HEK293 (cell line): ENCODE data around the gene CDK10.

Source experiments
- EGR2 ChIP-seq: fragments of 450-650 bp; formaldehyde crosslinking; IDR thresholded peaks from 2 replicates; pipeline ENCODE4 v1.5.1; 2016; ENCODE audit warnings: low read depth, missing biosample characterization, missing genetic modification characterization
- GLIS1 ChIP-seq: fragments of 450-650 bp; formaldehyde crosslinking; IDR thresholded peaks from 2 replicates; pipeline ENCODE4 v1.5.1; 2016; ENCODE audit warnings: missing biosample characterization, missing genetic modification characterization
- KLF10 ChIP-seq: fragments of 450-650 bp; IDR thresholded peaks from 2 replicates; pipeline ENCODE4 v1.5.1; 2018; ENCODE audit warnings: missing biosample characterization, mild to moderate bottlenecking, missing genetic modification characterization
- KLF8 ChIP-seq: fragments of 450-650 bp; formaldehyde crosslinking; IDR thresholded peaks from 2 replicates; pipeline ENCODE4 v1.5.1; 2016; ENCODE audit warnings: missing biosample characterization, missing genetic modification characterization
- OVOL3 ChIP-seq: fragments of 450-650 bp; formaldehyde crosslinking; IDR thresholded peaks from 2 replicates; pipeline ENCODE4 v1.5.1; 2016; ENCODE audit warnings: missing biosample characterization, missing genetic modification characterization
- SP7 ChIP-seq: fragments of 450-650 bp; formaldehyde crosslinking; IDR thresholded peaks from 2 replicates; pipeline ENCODE4 v1.5.1; 2016; ENCODE audit warnings: missing biosample characterization, missing genetic modification characterization
- YY2 ChIP-seq: fragments of 450-650 bp; formaldehyde crosslinking; IDR thresholded peaks from 2 replicates; pipeline ENCODE4 v1.5.1; 2016; ENCODE audit warnings: missing biosample characterization, missing genetic modification characterization
- ZBTB8A ChIP-seq: fragments of 450-650 bp; formaldehyde crosslinking; IDR thresholded peaks from 2 replicates; pipeline ENCODE4 v1.5.1; 2016; ENCODE audit warnings: missing biosample characterization, missing genetic modification characterization
- ZEB2 ChIP-seq: fragments of 450-650 bp; formaldehyde crosslinking; IDR thresholded peaks from 2 replicates; pipeline ENCODE4 v1.5.1; 2016; ENCODE audit warnings: missing biosample characterization, missing genetic modification characterization
- ZFHX2 ChIP-seq: fragments of 450-650 bp; formaldehyde crosslinking; conservative IDR thresholded peaks from 2 replicates; pipeline ENCODE4 v1.5.1; 2016; ENCODE audit warnings: missing biosample characterization, missing genetic modification characterization
- ZNF132 ChIP-seq: fragments of 450-650 bp; formaldehyde crosslinking; IDR thresholded peaks from 2 replicates; pipeline ENCODE4 v1.5.1; 2017; ENCODE audit warnings: missing biosample characterization, missing genetic modification characterization, borderline replicate concordance
- ZNF157 ChIP-seq: fragments of 450-650 bp; formaldehyde crosslinking; IDR thresholded peaks from 2 replicates; pipeline ENCODE4 v1.5.1; 2016; ENCODE audit warnings: missing biosample characterization, missing genetic modification characterization
- ZNF248 ChIP-seq: fragments of 450-650 bp; formaldehyde crosslinking; IDR thresholded peaks from 2 replicates; pipeline ENCODE4 v1.5.1; 2017; ENCODE audit warnings: missing biosample characterization, missing genetic modification characterization
- ZNF510 ChIP-seq: fragments of 450-650 bp; formaldehyde crosslinking; IDR thresholded peaks from 2 replicates; pipeline ENCODE4 v1.5.1; 2018; ENCODE audit warnings: mild to moderate bottlenecking, missing genetic modification characterization, missing biosample characterization; ENCODE audit not compliant: insufficient replicate concordance
- ZNF561 ChIP-seq: fragments of 450-650 bp; IDR thresholded peaks from 2 replicates; pipeline ENCODE4 v1.5.1; 2018; ENCODE audit warnings: missing biosample characterization, missing genetic modification characterization, borderline replicate concordance
- ZNF660 ChIP-seq: fragments of 450-650 bp; IDR thresholded peaks from 2 replicates; pipeline ENCODE4 v1.5.1; 2018; ENCODE audit warnings: missing biosample characterization, mild to moderate bottlenecking, missing genetic modification characterization
- ZNF677 ChIP-seq: fragments of 450-650 bp; IDR thresholded peaks from 2 replicates; pipeline ENCODE4 v1.5.0; 2018; ENCODE audit warnings: missing biosample characterization, mild to moderate bottlenecking, missing genetic modification characterization, moderate library complexity
- ZNF76 ChIP-seq: fragments of 450-650 bp; formaldehyde crosslinking; IDR thresholded peaks from 2 replicates; pipeline ENCODE4; 2016; ENCODE audit warnings: low read depth, missing biosample characterization, missing genetic modification characterization, borderline replicate concordance
- ZNF768 ChIP-seq: fragments of 450-650 bp; formaldehyde crosslinking; IDR thresholded peaks from 2 replicates; pipeline ENCODE4 v1.5.1; 2018; ENCODE audit warnings: missing biosample characterization, mild to moderate bottlenecking, missing genetic modification characterization
- TF ChIP-seq, protein P1 (sequence below): fragments of 450-650 bp; formaldehyde crosslinking; optimal IDR thresholded peaks from 2 replicates; pipeline ENCODE3; 2016; ENCODE audit warnings: missing biosample characterization, mild to moderate bottlenecking, missing genetic modification characterization
- TF ChIP-seq, protein P2 (sequence below): fragments of 450-650 bp; formaldehyde crosslinking; IDR thresholded peaks from 2 replicates; pipeline ENCODE4 v1.5.1; 2016; ENCODE audit warnings: missing biosample characterization, missing genetic modification characterization
- TF ChIP-seq, protein P3 (sequence below): fragments of 450-650 bp; formaldehyde crosslinking; IDR thresholded peaks from 2 replicates; pipeline ENCODE4 v1.5.1; 2017; ENCODE audit warnings: missing biosample characterization, missing genetic modification characterization
- TF ChIP-seq, protein P4 (sequence below): fragments of 450-650 bp; formaldehyde crosslinking; IDR thresholded peaks from 2 replicates; pipeline ENCODE4 v1.5.1; 2016; ENCODE audit warnings: missing biosample characterization, missing genetic modification characterization
- TF ChIP-seq, protein P5 (sequence below): fragments of 450-650 bp; formaldehyde crosslinking; IDR thresholded peaks from 2 replicates; pipeline ENCODE4 v1.5.1; 2017; ENCODE audit warnings: missing biosample characterization, missing genetic modification characterization
- TF ChIP-seq, protein P6 (sequence below): fragments of 450-650 bp; formaldehyde crosslinking; conservative IDR thresholded peaks from 2 replicates; pipeline ENCODE4 v1.5.1; 2016; ENCODE audit warnings: low read depth, missing biosample characterization, missing genetic modification characterization
- TF ChIP-seq, protein P7 (sequence below): fragments of 450-650 bp; formaldehyde crosslinking; IDR thresholded peaks from 2 replicates; pipeline ENCODE4 v1.5.1; 2016; ENCODE audit warnings: missing biosample characterization, missing genetic modification characterization

The CDK10 gene

DNA sequence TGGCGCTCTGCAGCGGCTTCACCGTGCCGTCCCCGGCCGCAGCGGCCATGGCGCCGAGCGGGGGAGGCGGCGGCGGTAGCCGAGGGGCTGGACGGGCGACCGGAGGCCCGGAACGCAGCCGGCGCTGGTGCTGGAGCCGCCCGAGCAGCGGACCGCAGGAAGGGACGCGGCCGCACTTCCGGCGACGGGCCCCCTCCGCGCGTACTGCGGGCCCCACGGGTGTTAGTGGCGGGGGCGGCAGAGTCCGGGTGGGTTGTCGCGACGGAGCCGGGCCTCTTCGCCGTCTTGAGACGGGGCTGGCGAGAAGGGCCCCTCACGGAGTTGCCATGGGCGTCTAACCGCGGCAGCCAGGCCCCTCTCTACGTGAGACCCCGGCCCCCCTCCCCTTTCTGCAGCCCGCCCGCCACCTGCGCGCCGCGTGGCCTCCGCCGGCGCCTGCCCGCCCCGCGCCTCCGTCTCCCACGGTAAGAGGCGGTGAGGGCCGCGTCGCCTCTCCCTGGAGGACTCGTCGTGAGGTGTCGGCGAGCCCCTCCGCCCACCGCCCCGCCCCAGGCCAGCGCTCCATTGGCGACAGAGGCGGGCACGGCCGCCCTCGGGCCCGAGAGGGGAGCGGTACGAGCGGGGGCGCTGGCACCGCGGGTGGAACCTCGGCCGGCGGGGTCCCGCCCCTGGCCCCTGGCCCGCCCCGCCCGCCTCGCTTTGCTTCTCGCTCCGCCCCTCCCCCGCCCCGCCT is 34.5 kb downstream of the CDK10 start, which contains the start of the genes VPS9D1 and ZNF276 (continued):
- TF ChIP-seq, protein P1, sequence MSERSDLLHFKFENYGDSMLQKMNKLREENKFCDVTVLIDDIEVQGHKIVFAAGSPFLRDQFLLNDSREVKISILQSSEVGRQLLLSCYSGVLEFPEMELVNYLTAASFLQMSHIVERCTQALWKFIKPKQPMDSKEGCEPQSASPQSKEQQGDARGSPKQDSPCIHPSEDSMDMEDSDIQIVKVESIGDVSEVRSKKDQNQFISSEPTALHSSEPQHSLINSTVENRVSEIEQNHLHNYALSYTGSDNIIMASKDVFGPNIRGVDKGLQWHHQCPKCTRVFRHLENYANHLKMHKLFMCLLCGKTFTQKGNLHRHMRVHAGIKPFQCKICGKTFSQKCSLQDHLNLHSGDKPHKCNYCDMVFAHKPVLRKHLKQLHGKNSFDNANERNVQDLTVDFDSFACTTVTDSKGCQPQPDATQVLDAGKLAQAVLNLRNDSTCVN (tag by site-specific recombination) = peak; percentile 76
- TF ChIP-seq ZNF248 (no peak), ZEB2 (tag by site-specific recombination) (peak; percentile 33; the same call in 1 of the 2 replicates), ZNF677 (0 out of 2 replicates have a peak, but pooled peaks have one; percentile 42), ZNF157 (no peak), ZNF768 (0 out of 2 replicates have a peak, but pooled peaks have one; percentile 31), YY2 (tag by site-specific recombination) (0 out of 2 replicates have a peak, but pooled peaks have one; percentile 40), KLF10 (tag by site-specific recombination) (peak; percentile 95), GLIS1 (tag by site-specific recombination) (peak; percentile 26; the same call in 1 of the 2 replicates), ZNF660 (tag by site-specific recombination) (peak; percentile 91), ZFHX2 (tag by site-specific recombination) (peak; percentile 93), EGR2 (peak; percentile 67), ZNF510 (tag by site-specific recombination) (no peak), ZNF561 (tag by site-specific recombination) (peak; percentile 81; the same call in 1 of the 2 replicates), ZNF132 (tag by site-specific recombination) (no peak), ZNF76 (tag by site-specific recombination) (peak; percentile 41; the same call in 1 of the 2 replicates), ZBTB8A (tag by site-specific recombination) (peak; percentile 40; the same call in 1 of the 2 replicates), KLF8 (no peak; the same call in 1 of the 2 replicates), OVOL3 (tag by site-specific recombination) (0 out of 2 replicates have a peak, but pooled peaks have one; percentile 23), SP7 (tag by site-specific recombination) (peak; percentile 43)
- TF ChIP-seq, protein P2, sequence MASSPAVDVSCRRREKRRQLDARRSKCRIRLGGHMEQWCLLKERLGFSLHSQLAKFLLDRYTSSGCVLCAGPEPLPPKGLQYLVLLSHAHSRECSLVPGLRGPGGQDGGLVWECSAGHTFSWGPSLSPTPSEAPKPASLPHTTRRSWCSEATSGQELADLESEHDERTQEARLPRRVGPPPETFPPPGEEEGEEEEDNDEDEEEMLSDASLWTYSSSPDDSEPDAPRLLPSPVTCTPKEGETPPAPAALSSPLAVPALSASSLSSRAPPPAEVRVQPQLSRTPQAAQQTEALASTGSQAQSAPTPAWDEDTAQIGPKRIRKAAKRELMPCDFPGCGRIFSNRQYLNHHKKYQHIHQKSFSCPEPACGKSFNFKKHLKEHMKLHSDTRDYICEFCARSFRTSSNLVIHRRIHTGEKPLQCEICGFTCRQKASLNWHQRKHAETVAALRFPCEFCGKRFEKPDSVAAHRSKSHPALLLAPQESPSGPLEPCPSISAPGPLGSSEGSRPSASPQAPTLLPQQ (tag by site-specific recombination) = peak; percentile 94
- TF ChIP-seq, protein P3, sequence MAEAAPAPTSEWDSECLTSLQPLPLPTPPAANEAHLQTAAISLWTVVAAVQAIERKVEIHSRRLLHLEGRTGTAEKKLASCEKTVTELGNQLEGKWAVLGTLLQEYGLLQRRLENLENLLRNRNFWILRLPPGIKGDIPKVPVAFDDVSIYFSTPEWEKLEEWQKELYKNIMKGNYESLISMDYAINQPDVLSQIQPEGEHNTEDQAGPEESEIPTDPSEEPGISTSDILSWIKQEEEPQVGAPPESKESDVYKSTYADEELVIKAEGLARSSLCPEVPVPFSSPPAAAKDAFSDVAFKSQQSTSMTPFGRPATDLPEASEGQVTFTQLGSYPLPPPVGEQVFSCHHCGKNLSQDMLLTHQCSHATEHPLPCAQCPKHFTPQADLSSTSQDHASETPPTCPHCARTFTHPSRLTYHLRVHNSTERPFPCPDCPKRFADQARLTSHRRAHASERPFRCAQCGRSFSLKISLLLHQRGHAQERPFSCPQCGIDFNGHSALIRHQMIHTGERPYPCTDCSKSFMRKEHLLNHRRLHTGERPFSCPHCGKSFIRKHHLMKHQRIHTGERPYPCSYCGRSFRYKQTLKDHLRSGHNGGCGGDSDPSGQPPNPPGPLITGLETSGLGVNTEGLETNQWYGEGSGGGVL (tag by site-specific recombination) = peak; percentile 63
- TF ChIP-seq, protein P4, sequence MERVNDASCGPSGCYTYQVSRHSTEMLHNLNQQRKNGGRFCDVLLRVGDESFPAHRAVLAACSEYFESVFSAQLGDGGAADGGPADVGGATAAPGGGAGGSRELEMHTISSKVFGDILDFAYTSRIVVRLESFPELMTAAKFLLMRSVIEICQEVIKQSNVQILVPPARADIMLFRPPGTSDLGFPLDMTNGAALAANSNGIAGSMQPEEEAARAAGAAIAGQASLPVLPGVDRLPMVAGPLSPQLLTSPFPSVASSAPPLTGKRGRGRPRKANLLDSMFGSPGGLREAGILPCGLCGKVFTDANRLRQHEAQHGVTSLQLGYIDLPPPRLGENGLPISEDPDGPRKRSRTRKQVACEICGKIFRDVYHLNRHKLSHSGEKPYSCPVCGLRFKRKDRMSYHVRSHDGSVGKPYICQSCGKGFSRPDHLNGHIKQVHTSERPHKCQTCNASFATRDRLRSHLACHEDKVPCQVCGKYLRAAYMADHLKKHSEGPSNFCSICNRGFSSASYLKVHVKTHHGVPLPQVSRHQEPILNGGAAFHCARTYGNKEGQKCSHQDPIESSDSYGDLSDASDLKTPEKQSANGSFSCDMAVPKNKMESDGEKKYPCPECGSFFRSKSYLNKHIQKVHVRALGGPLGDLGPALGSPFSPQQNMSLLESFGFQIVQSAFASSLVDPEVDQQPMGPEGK (tag by site-specific recombination) = peak; percentile 88
- TF ChIP-seq, protein P5, sequence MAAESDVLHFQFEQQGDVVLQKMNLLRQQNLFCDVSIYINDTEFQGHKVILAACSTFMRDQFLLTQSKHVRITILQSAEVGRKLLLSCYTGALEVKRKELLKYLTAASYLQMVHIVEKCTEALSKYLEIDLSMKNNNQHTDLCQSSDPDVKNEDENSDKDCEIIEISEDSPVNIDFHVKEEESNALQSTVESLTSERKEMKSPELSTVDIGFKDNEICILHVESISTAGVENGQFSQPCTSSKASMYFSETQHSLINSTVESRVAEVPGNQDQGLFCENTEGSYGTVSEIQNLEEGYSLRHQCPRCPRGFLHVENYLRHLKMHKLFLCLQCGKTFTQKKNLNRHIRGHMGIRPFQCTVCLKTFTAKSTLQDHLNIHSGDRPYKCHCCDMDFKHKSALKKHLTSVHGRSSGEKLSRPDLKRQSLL (tag by site-specific recombination) = peak; percentile 66; the same call in 1 of the 2 replicates
- TF ChIP-seq, protein P6, sequence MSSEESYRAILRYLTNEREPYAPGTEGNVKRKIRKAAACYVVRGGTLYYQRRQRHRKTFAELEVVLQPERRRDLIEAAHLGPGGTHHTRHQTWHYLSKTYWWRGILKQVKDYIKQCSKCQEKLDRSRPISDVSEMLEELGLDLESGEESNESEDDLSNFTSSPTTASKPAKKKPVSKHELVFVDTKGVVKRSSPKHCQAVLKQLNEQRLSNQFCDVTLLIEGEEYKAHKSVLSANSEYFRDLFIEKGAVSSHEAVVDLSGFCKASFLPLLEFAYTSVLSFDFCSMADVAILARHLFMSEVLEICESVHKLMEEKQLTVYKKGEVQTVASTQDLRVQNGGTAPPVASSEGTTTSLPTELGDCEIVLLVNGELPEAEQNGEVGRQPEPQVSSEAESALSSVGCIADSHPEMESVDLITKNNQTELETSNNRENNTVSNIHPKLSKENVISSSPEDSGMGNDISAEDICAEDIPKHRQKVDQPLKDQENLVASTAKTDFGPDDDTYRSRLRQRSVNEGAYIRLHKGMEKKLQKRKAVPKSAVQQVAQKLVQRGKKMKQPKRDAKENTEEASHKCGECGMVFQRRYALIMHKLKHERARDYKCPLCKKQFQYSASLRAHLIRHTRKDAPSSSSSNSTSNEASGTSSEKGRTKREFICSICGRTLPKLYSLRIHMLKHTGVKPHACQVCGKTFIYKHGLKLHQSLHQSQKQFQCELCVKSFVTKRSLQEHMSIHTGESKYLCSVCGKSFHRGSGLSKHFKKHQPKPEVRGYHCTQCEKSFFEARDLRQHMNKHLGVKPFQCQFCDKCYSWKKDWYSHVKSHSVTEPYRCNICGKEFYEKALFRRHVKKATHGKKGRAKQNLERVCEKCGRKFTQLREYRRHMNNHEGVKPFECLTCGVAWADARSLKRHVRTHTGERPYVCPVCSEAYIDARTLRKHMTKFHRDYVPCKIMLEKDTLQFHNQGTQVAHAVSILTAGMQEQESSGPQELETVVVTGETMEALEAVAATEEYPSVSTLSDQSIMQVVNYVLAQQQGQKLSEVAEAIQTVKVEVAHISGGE (tag by site-specific recombination) = peak; percentile 98
- TF ChIP-seq, protein P7, sequence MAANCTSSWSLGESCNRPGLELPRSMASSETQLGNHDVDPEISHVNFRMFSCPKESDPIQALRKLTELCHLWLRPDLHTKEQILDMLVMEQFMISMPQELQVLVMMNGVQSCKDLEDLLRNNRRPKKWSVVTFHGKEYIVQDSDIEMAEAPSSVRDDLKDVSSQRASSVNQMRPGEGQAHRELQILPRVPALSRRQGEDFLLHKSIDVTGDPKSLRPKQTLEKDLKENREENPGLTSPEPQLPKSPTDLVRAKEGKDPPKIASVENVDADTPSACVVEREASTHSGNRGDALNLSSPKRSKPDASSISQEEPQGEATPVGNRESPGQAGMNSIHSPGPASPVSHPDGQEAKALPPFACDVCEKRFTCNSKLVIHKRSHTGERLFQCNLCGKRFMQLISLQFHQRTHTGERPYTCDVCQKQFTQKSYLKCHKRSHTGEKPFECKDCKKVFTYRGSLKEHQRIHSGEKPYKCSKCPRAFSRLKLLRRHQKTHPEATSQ (tag by site-specific recombination) = 0 out of 2 replicates have a peak, but pooled peaks have one; percentile 58
